ENCODE results near the gene LRBA. TPM values are rescaled to one million over a fixed set of nuclear protein-coding genes. Genes with fewer than 3 reads are reported as not detected.
"Not testable (repeated sequence)": the region's sequence is repeated elsewhere in the genome, so short reads cannot be mapped to it uniquely, and the experiment has no call there.

Gene LRBA, protein sequence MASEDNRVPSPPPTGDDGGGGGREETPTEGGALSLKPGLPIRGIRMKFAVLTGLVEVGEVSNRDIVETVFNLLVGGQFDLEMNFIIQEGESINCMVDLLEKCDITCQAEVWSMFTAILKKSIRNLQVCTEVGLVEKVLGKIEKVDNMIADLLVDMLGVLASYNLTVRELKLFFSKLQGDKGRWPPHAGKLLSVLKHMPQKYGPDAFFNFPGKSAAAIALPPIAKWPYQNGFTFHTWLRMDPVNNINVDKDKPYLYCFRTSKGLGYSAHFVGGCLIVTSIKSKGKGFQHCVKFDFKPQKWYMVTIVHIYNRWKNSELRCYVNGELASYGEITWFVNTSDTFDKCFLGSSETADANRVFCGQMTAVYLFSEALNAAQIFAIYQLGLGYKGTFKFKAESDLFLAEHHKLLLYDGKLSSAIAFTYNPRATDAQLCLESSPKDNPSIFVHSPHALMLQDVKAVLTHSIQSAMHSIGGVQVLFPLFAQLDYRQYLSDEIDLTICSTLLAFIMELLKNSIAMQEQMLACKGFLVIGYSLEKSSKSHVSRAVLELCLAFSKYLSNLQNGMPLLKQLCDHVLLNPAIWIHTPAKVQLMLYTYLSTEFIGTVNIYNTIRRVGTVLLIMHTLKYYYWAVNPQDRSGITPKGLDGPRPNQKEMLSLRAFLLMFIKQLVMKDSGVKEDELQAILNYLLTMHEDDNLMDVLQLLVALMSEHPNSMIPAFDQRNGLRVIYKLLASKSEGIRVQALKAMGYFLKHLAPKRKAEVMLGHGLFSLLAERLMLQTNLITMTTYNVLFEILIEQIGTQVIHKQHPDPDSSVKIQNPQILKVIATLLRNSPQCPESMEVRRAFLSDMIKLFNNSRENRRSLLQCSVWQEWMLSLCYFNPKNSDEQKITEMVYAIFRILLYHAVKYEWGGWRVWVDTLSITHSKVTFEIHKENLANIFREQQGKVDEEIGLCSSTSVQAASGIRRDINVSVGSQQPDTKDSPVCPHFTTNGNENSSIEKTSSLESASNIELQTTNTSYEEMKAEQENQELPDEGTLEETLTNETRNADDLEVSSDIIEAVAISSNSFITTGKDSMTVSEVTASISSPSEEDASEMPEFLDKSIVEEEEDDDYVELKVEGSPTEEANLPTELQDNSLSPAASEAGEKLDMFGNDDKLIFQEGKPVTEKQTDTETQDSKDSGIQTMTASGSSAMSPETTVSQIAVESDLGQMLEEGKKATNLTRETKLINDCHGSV (N-terminal part only)
- 10 to 100 TPM; 47.9 to 56.4 TPM for total RNA-seq
- polyA plus RNA-seq (ENCODE audit: insufficient read length in 2 of 2), result 10 to 100 TPM; 18.8 to 19.8 TPM
- long read RNA-seq, donor 1, partial matches to known transcripts, result 2,780 of 2,933 reads
- long read RNA-seq, donor 1, other reads (novel, unspliced or antisense), result 153 of 2,933 reads
- long read RNA-seq, donor 2, result 0 reads
- long read RNA-seq, donor 3, result 0 reads
- long read RNA-seq, donor 4, partial matches to known transcripts, result 0 of 2 reads
- long read RNA-seq, donor 4, other reads (novel, unspliced or antisense), result 0 of 2 reads

DNA sequence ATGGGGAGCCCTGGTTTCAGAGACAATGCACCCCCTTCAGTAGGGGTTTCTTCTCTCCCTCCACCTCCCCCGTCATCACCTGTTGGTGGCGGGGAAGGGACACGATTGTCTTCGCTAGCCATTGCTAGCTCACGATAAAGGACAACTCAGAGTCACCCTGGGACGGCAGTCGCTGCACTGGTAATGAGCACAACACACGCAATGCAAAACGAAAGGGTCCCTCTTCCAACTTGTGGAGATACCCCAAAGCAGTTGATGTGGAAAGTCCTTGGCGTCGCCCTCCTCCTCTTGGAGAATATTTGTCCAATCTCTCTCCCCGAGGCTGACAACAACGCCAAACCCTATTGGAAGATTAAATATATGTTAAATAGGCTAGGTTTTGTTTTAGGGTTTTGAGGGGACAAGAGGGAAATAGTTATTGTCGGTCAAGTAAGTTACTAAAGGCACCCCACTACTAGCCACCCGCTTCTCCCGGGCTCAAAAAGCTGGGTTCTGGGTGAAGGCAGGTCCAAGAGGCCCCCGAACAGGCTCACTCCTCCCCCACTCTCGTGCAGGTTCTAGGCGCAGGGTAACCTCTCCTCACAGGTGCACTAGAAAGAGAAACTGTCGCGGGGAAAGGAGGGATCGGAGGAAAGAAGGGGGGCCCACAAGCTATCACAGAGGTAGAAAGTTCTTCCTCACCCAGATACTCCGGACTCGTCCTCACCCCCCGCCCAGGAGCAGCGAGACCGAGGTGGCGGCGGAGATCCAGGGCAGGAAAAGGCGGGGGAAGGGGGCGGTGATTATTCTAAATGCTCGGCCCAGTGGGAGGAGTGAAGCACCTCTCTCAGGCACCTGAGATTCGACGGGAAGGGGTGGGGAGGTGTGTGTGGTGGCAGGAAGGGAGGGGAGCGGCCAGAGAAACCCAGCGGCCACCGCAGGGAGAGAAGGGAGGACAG, at the start of gene LRBA:
LRBA (minus strand) TSS at position 764 of the 938 bp plus-strand sequence; CDS start at position 122, 642 bp downstream.
- no peaks in the 10 kb centered on the region for H3K36me3 ChIP-seq (ENCODE audit: control insufficient read depth, insufficient read depth, low read length)
- H3K27ac ChIP-seq (ENCODE audit: low read depth, low read length), result peak within 1 kb of the TSS; percentile 92
- H3K4me3 ChIP-seq (ENCODE audit: low read depth, low read length), result peak within 1 kb of the TSS; percentile 98
- DNase-seq (ENCODE audit: low read depth in 4 of 6, low spot score in 6 of 6), result peak; percentile 32 to 90 (median 58)
- H3K27me3 ChIP-seq (ENCODE audit: control insufficient read depth, insufficient read depth, low read length), result no peaks in the 10 kb centered on the region
- H3K9me3 ChIP-seq (ENCODE audit: control insufficient read depth, insufficient read depth, low read length), result no peaks in the 10 kb centered on the region
- peaks cover 15% of the 10 kb centered on the region for H3K4me1 ChIP-seq (ENCODE audit: control insufficient read depth, insufficient read depth, low read length)
- WGBS (ENCODE audit: insufficient coverage), result 2% methylated on average over 19 of the region's 37 CpGs

DNA sequence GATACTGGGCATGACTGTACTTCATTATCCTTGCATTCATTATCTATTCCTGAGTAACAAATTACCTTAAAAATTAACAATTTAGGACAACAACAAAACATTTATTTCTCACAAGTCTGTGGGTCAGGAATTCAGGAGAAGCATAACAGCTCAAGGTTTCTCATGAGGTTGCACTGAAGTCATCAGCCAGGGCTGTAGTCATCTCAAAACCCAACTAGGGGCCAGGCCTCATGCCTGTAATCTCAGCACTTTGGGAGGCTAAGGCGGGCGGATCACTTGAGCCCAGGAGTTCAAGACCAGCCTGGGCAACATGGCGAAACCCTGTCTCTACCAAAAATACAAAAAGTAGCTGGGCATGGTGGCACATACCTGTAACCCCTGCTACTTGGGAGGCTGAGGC, 48.1 kb upstream of the LRBA start:
- H3K9me3 ChIP-seq (ENCODE audit: control insufficient read depth, insufficient read depth, low read length); DNase-seq (ENCODE audit: low read depth in 4 of 6, low spot score in 6 of 6); H3K27ac ChIP-seq (ENCODE audit: low read depth, low read length); H3K27me3 ChIP-seq (ENCODE audit: control insufficient read depth, insufficient read depth, low read length); H3K4me3 ChIP-seq (ENCODE audit: low read depth, low read length); H3K36me3 ChIP-seq (ENCODE audit: control insufficient read depth, insufficient read depth, low read length); H3K4me1 ChIP-seq (ENCODE audit: control insufficient read depth, insufficient read depth, low read length): not testable (repeated sequence)
- WGBS (ENCODE audit: insufficient coverage), result 100% methylated on average over 3 of the region's 3 CpGs

DNA sequence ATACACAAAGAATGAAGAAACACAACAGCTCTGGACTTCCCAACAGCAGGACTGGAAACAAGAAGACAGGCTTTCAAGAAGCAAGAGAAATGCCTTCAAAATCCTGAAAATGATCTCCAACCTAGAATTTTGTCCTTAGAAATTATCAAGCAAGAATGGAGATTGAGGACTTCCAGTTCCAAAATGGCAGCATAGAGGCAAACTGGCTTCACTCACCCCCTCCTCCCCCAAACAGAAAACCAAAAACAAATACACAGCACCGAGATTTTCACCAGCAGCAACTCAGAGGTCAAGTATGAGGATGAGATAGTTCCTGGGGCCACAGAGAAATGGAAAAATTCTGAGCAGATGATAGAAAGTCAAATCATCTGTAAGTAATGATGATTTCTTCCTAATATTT, 40.5 kb upstream of the LRBA start:
- peaks cover 1% of the 10 kb centered on the region for H3K9me3 ChIP-seq (ENCODE audit: control insufficient read depth, insufficient read depth, low read length)
- no peak for DNase-seq (ENCODE audit: low read depth in 4 of 6, low spot score in 6 of 6)
- H3K27me3 ChIP-seq (ENCODE audit: control insufficient read depth, insufficient read depth, low read length), result no peaks in the 10 kb centered on the region
- no peaks in the 10 kb centered on the region for H3K36me3 ChIP-seq (ENCODE audit: control insufficient read depth, insufficient read depth, low read length)
- no CpG with 5 or more reads among the region's 1 CpG for WGBS (ENCODE audit: insufficient coverage)
- H3K27ac ChIP-seq (ENCODE audit: low read depth, low read length), result no peak overlapping the region
- no peak overlapping the region for H3K4me3 ChIP-seq (ENCODE audit: low read depth, low read length)
- H3K4me1 ChIP-seq (ENCODE audit: control insufficient read depth, insufficient read depth, low read length), result no peaks in the 10 kb centered on the region

DNA sequence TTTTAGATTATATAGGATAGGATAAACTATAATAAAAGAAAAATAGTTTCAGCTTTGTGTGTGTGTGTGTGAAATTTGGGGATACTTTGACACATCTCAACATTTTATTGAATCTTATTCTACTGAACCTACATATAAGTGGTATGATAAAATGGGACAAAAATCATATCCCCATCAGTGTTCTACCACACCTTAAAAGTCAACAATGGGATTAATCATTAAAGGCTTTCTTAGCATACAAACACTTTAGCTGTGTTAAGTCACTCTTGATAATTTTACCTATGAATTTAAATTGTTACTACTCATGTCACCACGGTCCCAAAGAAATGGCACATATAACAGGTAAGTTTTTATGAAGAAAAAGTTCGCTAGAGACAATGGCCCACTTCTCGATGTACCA, 37.7 kb upstream of the LRBA start:
- H3K36me3 ChIP-seq (ENCODE audit: control insufficient read depth, insufficient read depth, low read length), result no peaks in the 10 kb centered on the region
- DNase-seq (ENCODE audit: low read depth in 4 of 6, low spot score in 6 of 6), result no peak
- no peak overlapping the region for H3K27ac ChIP-seq (ENCODE audit: low read depth, low read length)
- H3K27me3 ChIP-seq (ENCODE audit: control insufficient read depth, insufficient read depth, low read length), result no peaks in the 10 kb centered on the region
- no peaks in the 10 kb centered on the region for H3K4me1 ChIP-seq (ENCODE audit: control insufficient read depth, insufficient read depth, low read length)
- H3K4me3 ChIP-seq (ENCODE audit: low read depth, low read length), result no peak overlapping the region
- H3K9me3 ChIP-seq (ENCODE audit: control insufficient read depth, insufficient read depth, low read length), result peaks cover 1% of the 10 kb centered on the region
- WGBS (ENCODE audit: insufficient coverage), result 100% methylated on average over 1 of the region's 3 CpGs

DNA sequence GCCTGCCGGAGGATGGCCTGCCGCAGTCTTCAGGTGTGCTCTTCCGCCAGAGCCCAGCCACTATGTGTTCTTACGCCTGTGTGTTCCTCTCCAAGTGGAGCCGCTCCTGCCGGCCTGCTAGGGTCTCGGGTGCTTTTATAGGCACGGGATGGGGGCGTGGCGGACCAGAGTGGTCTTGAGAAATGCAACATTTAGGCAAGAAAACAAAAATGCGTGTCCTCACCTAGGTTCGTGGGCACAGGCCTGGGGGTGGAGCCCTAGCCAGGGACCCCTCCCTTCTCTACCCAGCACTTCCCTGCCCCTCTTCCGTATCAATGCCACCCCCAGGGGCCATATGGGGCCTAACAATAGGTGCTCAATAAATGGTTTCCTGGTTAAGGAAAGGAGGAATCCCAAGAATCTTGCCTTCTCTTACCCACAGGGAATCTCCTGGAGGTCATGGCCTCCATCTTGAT, 34.4 kb upstream of the LRBA start:
- Histone ChIP-seq H3K9me3 (ENCODE audit: control insufficient read depth, insufficient read depth, low read length) (no peaks in the 10 kb centered on the region), H3K27ac (ENCODE audit: low read depth, low read length) (no peak overlapping the region), H3K36me3 (ENCODE audit: control insufficient read depth, insufficient read depth, low read length) (no peaks in the 10 kb centered on the region), H3K4me3 (ENCODE audit: low read depth, low read length) (no peak overlapping the region), H3K4me1 (ENCODE audit: control insufficient read depth, insufficient read depth, low read length) (no peaks in the 10 kb centered on the region), H3K27me3 (ENCODE audit: control insufficient read depth, insufficient read depth, low read length) (no peaks in the 10 kb centered on the region)
- no peak for DNase-seq (ENCODE audit: low read depth in 4 of 6, low spot score in 6 of 6)
- WGBS (ENCODE audit: insufficient coverage), result 93% methylated on average over 12 of the region's 13 CpGs

DNA sequence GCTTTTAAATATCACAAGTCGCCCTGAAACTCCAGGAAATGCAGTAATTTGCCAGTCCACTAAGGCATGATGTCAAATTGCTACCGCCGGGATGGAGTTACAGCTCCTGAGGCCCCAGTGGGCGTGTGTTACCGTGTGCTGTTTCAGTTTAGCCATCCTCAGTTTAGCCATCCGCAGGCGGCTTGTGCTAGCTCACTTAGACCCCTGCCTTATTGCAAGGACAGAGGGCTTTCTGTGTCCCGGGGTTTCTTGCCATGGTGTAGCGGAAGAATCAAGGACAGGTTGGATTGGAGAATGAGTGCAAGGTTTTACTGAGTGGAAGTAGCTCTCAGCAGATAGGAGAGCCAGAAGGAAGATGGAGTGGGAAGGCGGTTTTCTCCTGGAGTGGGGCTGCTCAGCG, 33.8 kb upstream of the LRBA start:
- Histone ChIP-seq H3K36me3 (ENCODE audit: control insufficient read depth, insufficient read depth, low read length) (no peaks in the 10 kb centered on the region), H3K4me1 (ENCODE audit: control insufficient read depth, insufficient read depth, low read length) (no peaks in the 10 kb centered on the region), H3K9me3 (ENCODE audit: control insufficient read depth, insufficient read depth, low read length) (no peaks in the 10 kb centered on the region), H3K27ac (ENCODE audit: low read depth, low read length) (no peak overlapping the region), H3K4me3 (ENCODE audit: low read depth, low read length) (no peak overlapping the region), H3K27me3 (ENCODE audit: control insufficient read depth, insufficient read depth, low read length) (no peaks in the 10 kb centered on the region)
- WGBS (ENCODE audit: insufficient coverage), result 96% methylated on average over 11 of the region's 11 CpGs
- DNase-seq (ENCODE audit: low read depth in 4 of 6, low spot score in 6 of 6), result no peak

DNA sequence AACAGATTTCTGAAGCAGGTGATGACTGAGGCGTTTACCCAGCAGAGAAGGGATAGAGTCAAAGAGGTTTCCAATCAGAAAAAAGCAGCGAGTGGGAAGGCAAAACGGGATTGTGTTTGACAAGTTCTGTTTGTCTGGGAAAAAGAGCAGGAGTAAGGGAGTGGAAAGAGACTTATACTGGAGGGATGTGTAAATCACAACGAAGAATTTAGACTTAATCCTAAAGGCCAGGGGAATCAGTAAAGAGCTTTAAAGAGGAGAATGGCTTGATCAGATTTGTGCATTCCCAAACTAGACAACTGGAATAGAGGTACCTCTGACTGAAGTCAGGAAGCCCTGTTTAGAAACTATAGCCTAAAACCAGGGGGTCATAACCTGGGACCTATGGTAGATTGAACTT, 31.5 kb upstream of the LRBA start:
- no peak for DNase-seq (ENCODE audit: low read depth in 4 of 6, low spot score in 6 of 6)
- Histone ChIP-seq H3K36me3 (ENCODE audit: control insufficient read depth, insufficient read depth, low read length) (no peaks in the 10 kb centered on the region), H3K4me1 (ENCODE audit: control insufficient read depth, insufficient read depth, low read length) (no peaks in the 10 kb centered on the region), H3K9me3 (ENCODE audit: control insufficient read depth, insufficient read depth, low read length) (no peaks in the 10 kb centered on the region), H3K4me3 (ENCODE audit: low read depth, low read length) (no peak overlapping the region), H3K27ac (ENCODE audit: low read depth, low read length) (no peak overlapping the region), H3K27me3 (ENCODE audit: control insufficient read depth, insufficient read depth, low read length) (no peaks in the 10 kb centered on the region)
- WGBS (ENCODE audit: insufficient coverage), result 89% methylated on average over 3 of the region's 4 CpGs

DNA sequence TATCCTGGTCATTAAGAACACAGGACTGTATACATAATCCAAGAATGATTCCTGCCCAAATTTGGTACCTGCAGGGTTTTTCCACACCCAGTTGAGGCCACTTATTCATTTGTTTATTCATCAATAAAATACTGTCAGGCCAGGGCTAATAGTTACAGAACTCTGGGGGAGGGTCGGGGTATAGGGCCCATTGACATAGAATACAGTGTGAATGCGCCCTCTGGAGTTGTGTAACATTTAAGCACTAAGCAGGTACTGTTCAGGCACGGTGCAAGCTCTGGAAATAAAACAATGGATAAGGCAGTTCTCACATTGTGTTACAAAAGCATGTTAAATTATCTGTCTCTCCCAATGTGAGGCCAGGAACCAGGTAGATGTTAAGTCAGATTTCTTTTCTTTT, 30.8 kb upstream of the LRBA start:
- peak in 1 of 6 donors; percentile 7 for DNase-seq (ENCODE audit: low read depth in 4 of 6, low spot score in 6 of 6)
- no peak overlapping the region for H3K27ac ChIP-seq (ENCODE audit: low read depth, low read length)
- no peak overlapping the region for H3K4me3 ChIP-seq (ENCODE audit: low read depth, low read length)
- no peaks in the 10 kb centered on the region for H3K36me3 ChIP-seq (ENCODE audit: control insufficient read depth, insufficient read depth, low read length)
- no peaks in the 10 kb centered on the region for H3K4me1 ChIP-seq (ENCODE audit: control insufficient read depth, insufficient read depth, low read length)
- H3K9me3 ChIP-seq (ENCODE audit: control insufficient read depth, insufficient read depth, low read length), result no peaks in the 10 kb centered on the region
- 30% methylated on average over 3 of the region's 3 CpGs for WGBS (ENCODE audit: insufficient coverage)
- no peaks in the 10 kb centered on the region for H3K27me3 ChIP-seq (ENCODE audit: control insufficient read depth, insufficient read depth, low read length)
